ENCODE results near the gene HSD17B4. TPM values are rescaled to one million over a fixed set of nuclear protein-coding genes. Genes with fewer than 3 reads are reported as not detected.

Gene HSD17B4
- total RNA-seq, 1 experiment from 2014 or later, result 142 TPM

GRCh38 chr5:119411361-119412278, 40.7 kb upstream of the HSD17B4 start:
- no peaks in the 10 kb centered on the region for H3K9me3 ChIP-seq (ENCODE audit: control insufficient read depth in 1 of 2, insufficient read depth in 1 of 2, low read depth in 1 of 2, low read length in 2 of 2)
- no peaks in the 10 kb centered on the region for H4K20me1 ChIP-seq (ENCODE audit: insufficient read depth)
- H3K27ac ChIP-seq (ENCODE audit: low read depth, low read length), result peak overlapping the region; percentile 3; the same call in 1 of the 2 replicates
- H3K4me1 ChIP-seq (ENCODE audit: control insufficient read depth in 1 of 2, insufficient read depth in 2 of 2, low read length in 2 of 2), result peaks cover 0 to 10% of the 10 kb centered on the region in 2 experiments; a peak in 2 of 4 replicates
- H3K36me3 ChIP-seq (ENCODE audit: control insufficient read depth in 1 of 2, insufficient read depth in 2 of 2, low read length in 2 of 2), result no peaks in the 10 kb centered on the region
- CTCF ChIA-PET, result interaction anchor here (0.7 to 3.9 kb wide), 11 partner anchors 27 to 455 kb away, joined by 3 to 47 read pairs (median 5); partner anchors contain the start of genes DMXL1, DTWD2 and HSD17B4
- no peaks in the 10 kb centered on the region for H3K79me2 ChIP-seq (ENCODE audit: insufficient read depth, low read length)
- POLR2A ChIA-PET, result interaction anchor here (0.7 to 1.3 kb wide), 2 partner anchors 107 to 423 kb away, joined by 3 to 5 read pairs; partner anchors contain the start of gene DTWD2
- BruUV-seq (replicated peaks), result no TSS peak
- H3K4me3 ChIP-seq (replicated peaks in 1 of 2; ENCODE audit: low read depth in 1 of 2, low read length in 2 of 2), result peak overlapping the region; percentile 44 to 52
- peak overlapping the region; percentile 79 for H3K4me2 ChIP-seq (ENCODE audit: low read length)
- peak overlapping the region; percentile 81 for H2AFZ ChIP-seq (ENCODE audit: low read depth, low read length, poor library complexity, severe bottlenecking)
- no peaks in the 10 kb centered on the region for H3K9me2 ChIP-seq (ENCODE audit: insufficient read depth)
- RAD21 ChIA-PET (ENCODE audit: low non-redundant PET in 1 of 2, low total read pairs in 2 of 2, uncharacterized antibody in 2 of 2, unreplicated experiment in 2 of 2), result interaction anchor here (0.6 to 2.1 kb wide), 6 partner anchors 46 to 424 kb away, joined by 3 to 8 read pairs (median 4); partner anchors contain the start of gene DTWD2 (in 2 of the 2)
- TF ChIP-seq REST (IDR thresholded peaks at IDR 0.05; ENCODE audit: low read depth), result no peak
- TF ChIP-seq RAD21 (IDR thresholded peaks at IDR 0.05; ENCODE audit: low read depth), result peak; percentile 92
- 0 out of 2 replicates have a peak, but pooled peaks have one; percentile 8 for TF ChIP-seq SRF (IDR thresholded peaks at IDR 0.05; ENCODE audit: low read depth)
- TF ChIP-seq ZFX (IDR thresholded peaks at IDR 0.05), result no peak
- TF ChIP-seq CBX3 (IDR thresholded peaks at IDR 0.05; ENCODE audit: low read depth), result no peak; the same call in 1 of the 2 replicates
- TF ChIP-seq CTCF (IDR thresholded peaks at IDR 0.05 in 2 of 3, conservative IDR thresholded peaks at IDR 0.05 in 1 of 3; ENCODE audit: borderline replicate concordance in 1 of 3, insufficient read depth in 1 of 3, low read depth in 2 of 3, low read length in 2 of 3), result peak; percentile 85 to 97 (median 97)
- no peak for TF ChIP-seq YY1 (IDR thresholded peaks at IDR 0.05; ENCODE audit: extremely low read depth, insufficient replicate concordance, low read depth, low read length)
- H3K9ac ChIP-seq (ENCODE audit: low read length), result peak overlapping the region; percentile 27; the same call in 1 of the 2 replicates
- ATAC-seq, result peak; percentile 94
- H3K27me3 ChIP-seq (ENCODE audit: insufficient read depth, low read length), result no peaks in the 10 kb centered on the region
- peak; percentile 76 for DNase-seq (ENCODE audit: low read depth, low spot score)
- intact Hi-C loops (cut with micrococcal nuclease), result loop anchor here (1.0 to 10.0 kb wide), 5 partner anchors 94 to 423 kb away; partner anchors contain the start of genes DMXL1 and DTWD2

Measured in HCT116 (cell line).